ENCODE results near the gene NDUFA12. TPM values are rescaled to one million over a fixed set of nuclear protein-coding genes. Genes with fewer than 3 reads are reported as not detected.

The NDUFA12 gene
- total and polyA plus RNA-seq, 2 of the 13 experiments (the other 11 are each of a cell fraction or from before 2014, with no cell fraction given), result 101 to 173 TPM

GRCh38 chr12:94965982-94966630 is 37.4 kb downstream of the NDUFA12 start:
- no peak for ATAC-seq
- POLR2A ChIA-PET, result no interaction called here
- TF ChIP-seq, protein P1, sequence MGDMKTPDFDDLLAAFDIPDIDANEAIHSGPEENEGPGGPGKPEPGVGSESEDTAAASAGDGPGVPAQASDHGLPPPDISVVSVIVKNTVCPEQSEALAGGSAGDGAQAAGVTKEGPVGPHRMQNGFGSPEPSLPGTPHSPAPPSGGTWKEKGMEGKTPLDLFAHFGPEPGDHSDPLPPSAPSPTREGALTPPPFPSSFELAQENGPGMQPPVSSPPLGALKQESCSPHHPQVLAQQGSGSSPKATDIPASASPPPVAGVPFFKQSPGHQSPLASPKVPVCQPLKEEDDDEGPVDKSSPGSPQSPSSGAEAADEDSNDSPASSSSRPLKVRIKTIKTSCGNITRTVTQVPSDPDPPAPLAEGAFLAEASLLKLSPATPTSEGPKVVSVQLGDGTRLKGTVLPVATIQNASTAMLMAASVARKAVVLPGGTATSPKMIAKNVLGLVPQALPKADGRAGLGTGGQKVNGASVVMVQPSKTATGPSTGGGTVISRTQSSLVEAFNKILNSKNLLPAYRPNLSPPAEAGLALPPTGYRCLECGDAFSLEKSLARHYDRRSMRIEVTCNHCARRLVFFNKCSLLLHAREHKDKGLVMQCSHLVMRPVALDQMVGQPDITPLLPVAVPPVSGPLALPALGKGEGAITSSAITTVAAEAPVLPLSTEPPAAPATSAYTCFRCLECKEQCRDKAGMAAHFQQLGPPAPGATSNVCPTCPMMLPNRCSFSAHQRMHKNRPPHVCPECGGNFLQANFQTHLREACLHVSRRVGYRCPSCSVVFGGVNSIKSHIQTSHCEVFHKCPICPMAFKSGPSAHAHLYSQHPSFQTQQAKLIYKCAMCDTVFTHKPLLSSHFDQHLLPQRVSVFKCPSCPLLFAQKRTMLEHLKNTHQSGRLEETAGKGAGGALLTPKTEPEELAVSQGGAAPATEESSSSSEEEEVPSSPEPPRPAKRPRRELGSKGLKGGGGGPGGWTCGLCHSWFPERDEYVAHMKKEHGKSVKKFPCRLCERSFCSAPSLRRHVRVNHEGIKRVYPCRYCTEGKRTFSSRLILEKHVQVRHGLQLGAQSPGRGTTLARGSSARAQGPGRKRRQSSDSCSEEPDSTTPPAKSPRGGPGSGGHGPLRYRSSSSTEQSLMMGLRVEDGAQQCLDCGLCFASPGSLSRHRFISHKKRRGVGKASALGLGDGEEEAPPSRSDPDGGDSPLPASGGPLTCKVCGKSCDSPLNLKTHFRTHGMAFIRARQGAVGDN (CRISPR knock-in tag; IDR thresholded peaks at IDR 0.05), result no peak
- no peak for TF ChIP-seq RERE (CRISPR knock-in tag; IDR thresholded peaks at IDR 0.05; ENCODE audit: low read depth)
- TF ChIP-seq ARNT2 (CRISPR knock-in tag; IDR thresholded peaks at IDR 0.05; ENCODE audit: low read depth), result no peak
- no peak for TF ChIP-seq KLF15 (CRISPR knock-in tag; IDR thresholded peaks at IDR 0.05; ENCODE audit: borderline replicate concordance)
- no peak for TF ChIP-seq SMAD9 (CRISPR knock-in tag; IDR thresholded peaks at IDR 0.05)
- TF ChIP-seq FOXK1 (CRISPR knock-in tag; IDR thresholded peaks at IDR 0.05; ENCODE audit: borderline replicate concordance, low read depth), result no peak
- TF ChIP-seq AKNA (CRISPR knock-in tag; IDR thresholded peaks at IDR 0.05; ENCODE audit: borderline replicate concordance), result no peak

More at GRCh38 chr12:94965982-94966630, 37.4 kb downstream of the NDUFA12 start:
- no peaks in the 10 kb centered on the region for H4K20me1 ChIP-seq (ENCODE audit: insufficient read depth, low read length)
- FAIRE-seq (no peak), DNase-seq (ENCODE audit: low spot score) (no peak)
- CTCF ChIA-PET (ENCODE audit: low intra/inter-chr PET ratio, low total read pairs), result no interaction called here
- H3K4me1 ChIP-seq (ENCODE audit: insufficient read depth, low read length), result no peaks in the 10 kb centered on the region
- WGBS (ENCODE audit: low lambda C conversion rate), result 88% methylated on average over 9 of the region's 9 CpGs
- H3K79me2 ChIP-seq (ENCODE audit: insufficient read depth, low read length), result no peaks in the 10 kb centered on the region
- peaks cover 1 to 4% of the 10 kb centered on the region in 2 experiments; a peak in 3 of 5 replicates for H3K36me3 ChIP-seq (replicated peaks in 1 of 2; ENCODE audit: control insufficient read depth in 1 of 2, insufficient read depth in 2 of 2, low read length in 2 of 2)
- in situ Hi-C loops (cut with HindIII; ENCODE audit: extremely low pct_ligation_motif_present, low pct_unique_long_range_greater_than_20kb), result no loop called here
- no peak overlapping the region for H3K27ac ChIP-seq (ENCODE audit: extremely low read length, insufficient read depth, low read length)
- no peaks in the 10 kb centered on the region for H3K9me3 ChIP-seq (ENCODE audit: low read length)
- no peak overlapping the region for H3K9ac ChIP-seq (ENCODE audit: insufficient read depth, low read depth, low read length)
- H3K4me3 ChIP-seq (replicated peaks in 1 of 3; ENCODE audit: insufficient read depth in 1 of 3, low read depth in 2 of 3, low read length in 3 of 3), result no peak overlapping the region
- no TSS peak for BruUV-seq (replicated peaks)
- H3K4me2 ChIP-seq (ENCODE audit: low read depth, low read length), result no peak overlapping the region
- no peaks in the 10 kb centered on the region; a peak in 1 of 5 replicates for H3K27me3 ChIP-seq (ENCODE audit: control insufficient read depth in 1 of 2, insufficient read depth in 2 of 2, low read length in 2 of 2)
- no peak overlapping the region for H2AFZ ChIP-seq (ENCODE audit: low read length)
- intact Hi-C loops (cut with micrococcal nuclease; ENCODE audit: unreplicated experiment), result no loop called here
